GM12891 (cell line): ENCODE data around the gene RAB25.

Experiments
- PAX5 ChIP-seq: IDR thresholded peaks from 2 replicates; pipeline ENCODE4 v1.6.1; 2011; ENCODE audit warnings: low read length, moderate library complexity, mild to moderate bottlenecking; ENCODE audit not compliant: insufficient read depth, severe bottlenecking
- POLR2A ChIP-seq: IDR thresholded peaks from 2 replicates; pipeline ENCODE4 v1.6.1; 2011; ENCODE audit warnings: low read depth, low read length, control low read depth
- POLR2AphosphoS5 ChIP-seq: IDR thresholded peaks from 2 replicates; pipeline ENCODE4 v1.6.1; 2011; ENCODE audit warnings: low read depth, low read length, control low read depth
- POU2F2 ChIP-seq: IDR thresholded peaks from 2 replicates; pipeline ENCODE4 v1.6.1; 2011; ENCODE audit warnings: low read depth, mild to moderate bottlenecking, control low read depth, low read length, moderate library complexity
- SPI1 ChIP-seq: IDR thresholded peaks from 2 replicates; pipeline ENCODE4 v1.6.1; 2011; ENCODE audit warnings: low read depth, low read length, control low read depth
- TAF1 ChIP-seq: IDR thresholded peaks from 2 replicates; pipeline ENCODE4 v1.6.1; 2011; ENCODE audit warnings: low read depth, low read length, control low read depth

GRCh38 chr1:156095906-156096508, 35.0 kb downstream of the RAB25 start:
- no peak for TF ChIP-seq POLR2A
- no peak for TF ChIP-seq POLR2AphosphoS5
- TF ChIP-seq PAX5, result no peak
- no peak for TF ChIP-seq TAF1
- no peak for TF ChIP-seq SPI1
- TF ChIP-seq POU2F2, result 0 out of 2 replicates have a peak, but pooled peaks have one; percentile 14
